ENCODE data around the gene RBM39.
"Not testable (repeated sequence)": the region's sequence is repeated elsewhere in the genome, so short reads cannot be mapped to it uniquely, and the experiment has no call there.

RBM39 gene

DNA sequence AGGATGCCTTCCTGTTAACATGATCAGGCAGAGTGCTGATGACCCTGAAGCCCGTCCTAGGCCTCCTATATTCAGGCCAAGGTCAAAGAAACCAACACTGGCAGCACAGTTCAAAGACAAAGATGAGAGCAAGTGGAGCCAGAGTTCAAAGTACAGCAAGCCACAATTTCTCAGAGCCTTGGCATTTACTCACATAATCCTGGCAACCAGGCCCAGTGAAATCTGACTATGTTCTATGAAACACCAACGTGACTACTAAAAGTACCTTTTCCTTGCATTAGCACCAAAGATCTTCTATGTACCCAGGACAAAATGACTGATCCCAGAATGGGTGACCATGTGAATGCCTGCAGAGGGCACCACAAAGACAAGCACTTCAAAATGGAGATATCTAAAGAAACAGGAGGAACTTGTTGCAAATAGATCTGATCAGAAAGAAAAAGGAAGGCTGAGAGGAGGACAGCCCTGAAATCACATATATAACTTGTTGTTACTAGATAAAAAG lies 46.8 kb downstream of the RBM39 start:
- Histone ChIP-seq H3K4me3 (ENCODE audit: insufficient read depth, low read length, poor library complexity, severe bottlenecking) (no peak overlapping the region), H4K20me1 (ENCODE audit: low read depth, low read length) (no peaks in the 10 kb centered on the region), H3K27me3 (ENCODE audit: low read length) (no peaks in the 10 kb centered on the region), H3K36me3 (ENCODE audit: low read length) (no peaks in the 10 kb centered on the region), H3K4me2 (ENCODE audit: low read depth, low read length, poor library complexity, severe bottlenecking) (no peak overlapping the region), H3K9ac (ENCODE audit: low read length) (no peak overlapping the region), H3K79me2 (ENCODE audit: insufficient read depth, low read length) (peaks cover 26% of the 10 kb centered on the region; the same call in 1 of the 2 replicates), H3F3A (ENCODE audit: insufficient read depth) (peaks cover 20% of the 10 kb centered on the region), H3K9me3 (ENCODE audit: insufficient read depth, low read length) (no peaks in the 10 kb centered on the region), H3K27ac (ENCODE audit: low read depth, low read length) (no peak overlapping the region), H3K9me2 (replicated peaks; ENCODE audit: insufficient read depth, low read length) (no peaks in the 10 kb centered on the region), H2AFZ (ENCODE audit: low read depth, low read length, severe bottlenecking) (no peak overlapping the region)
- TF ChIP-seq, protein P1, sequence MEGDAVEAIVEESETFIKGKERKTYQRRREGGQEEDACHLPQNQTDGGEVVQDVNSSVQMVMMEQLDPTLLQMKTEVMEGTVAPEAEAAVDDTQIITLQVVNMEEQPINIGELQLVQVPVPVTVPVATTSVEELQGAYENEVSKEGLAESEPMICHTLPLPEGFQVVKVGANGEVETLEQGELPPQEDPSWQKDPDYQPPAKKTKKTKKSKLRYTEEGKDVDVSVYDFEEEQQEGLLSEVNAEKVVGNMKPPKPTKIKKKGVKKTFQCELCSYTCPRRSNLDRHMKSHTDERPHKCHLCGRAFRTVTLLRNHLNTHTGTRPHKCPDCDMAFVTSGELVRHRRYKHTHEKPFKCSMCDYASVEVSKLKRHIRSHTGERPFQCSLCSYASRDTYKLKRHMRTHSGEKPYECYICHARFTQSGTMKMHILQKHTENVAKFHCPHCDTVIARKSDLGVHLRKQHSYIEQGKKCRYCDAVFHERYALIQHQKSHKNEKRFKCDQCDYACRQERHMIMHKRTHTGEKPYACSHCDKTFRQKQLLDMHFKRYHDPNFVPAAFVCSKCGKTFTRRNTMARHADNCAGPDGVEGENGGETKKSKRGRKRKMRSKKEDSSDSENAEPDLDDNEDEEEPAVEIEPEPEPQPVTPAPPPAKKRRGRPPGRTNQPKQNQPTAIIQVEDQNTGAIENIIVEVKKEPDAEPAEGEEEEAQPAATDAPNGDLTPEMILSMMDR (IDR thresholded peaks at IDR 0.05; ENCODE audit: insufficient read depth, low read length, poor library complexity, severe bottlenecking), result no peak
- no peak for TF ChIP-seq EZH2phosphoT487 (conservative IDR thresholded peaks at IDR 0.05; ENCODE audit: low read length)

DNA sequence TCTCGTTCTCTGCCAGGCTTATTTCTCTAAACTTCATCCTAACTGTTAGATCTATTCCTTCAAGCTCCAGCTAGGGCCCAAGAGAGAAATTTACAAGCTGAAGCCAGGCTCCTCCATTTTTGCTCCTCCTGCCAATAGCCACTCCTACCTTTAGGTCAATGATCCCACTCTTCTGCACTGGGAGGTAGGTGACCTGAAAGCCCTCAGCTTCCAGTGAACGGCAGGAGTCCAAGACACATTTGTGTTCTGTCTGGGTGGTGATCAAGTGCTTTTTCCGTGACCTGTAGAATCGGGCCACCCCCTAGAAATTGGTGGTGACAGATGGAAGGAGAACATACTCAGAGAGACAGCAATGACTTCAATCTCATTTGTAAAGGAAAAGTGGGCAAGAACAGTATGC lies 51.8 kb downstream of the RBM39 start:
- Histone ChIP-seq H4K20me1 (ENCODE audit: low read depth, low read length) (no peaks in the 10 kb centered on the region), H3K4me2 (ENCODE audit: low read depth, low read length, poor library complexity, severe bottlenecking) (no peak overlapping the region), H3K36me3 (ENCODE audit: low read length) (no peaks in the 10 kb centered on the region), H3K9ac (ENCODE audit: low read length) (no peak overlapping the region), H3K27me3 (ENCODE audit: low read length) (no peaks in the 10 kb centered on the region), H3K9me2 (replicated peaks; ENCODE audit: insufficient read depth, low read length) (no peaks in the 10 kb centered on the region), H3K27ac (ENCODE audit: low read depth, low read length) (no peak overlapping the region), H3K9me3 (ENCODE audit: insufficient read depth, low read length) (no peaks in the 10 kb centered on the region), H3K4me3 (ENCODE audit: insufficient read depth, low read length, poor library complexity, severe bottlenecking) (no peak overlapping the region), H3K79me2 (ENCODE audit: insufficient read depth, low read length) (no peaks in the 10 kb centered on the region), H3F3A (ENCODE audit: insufficient read depth) (no peaks in the 10 kb centered on the region), H2AFZ (ENCODE audit: low read depth, low read length, severe bottlenecking) (no peak overlapping the region)
- TF ChIP-seq, protein P1 (IDR thresholded peaks at IDR 0.05; ENCODE audit: insufficient read depth, low read length, poor library complexity, severe bottlenecking), result no peak
- TF ChIP-seq EZH2phosphoT487 (conservative IDR thresholded peaks at IDR 0.05; ENCODE audit: low read length), result no peak

DNA sequence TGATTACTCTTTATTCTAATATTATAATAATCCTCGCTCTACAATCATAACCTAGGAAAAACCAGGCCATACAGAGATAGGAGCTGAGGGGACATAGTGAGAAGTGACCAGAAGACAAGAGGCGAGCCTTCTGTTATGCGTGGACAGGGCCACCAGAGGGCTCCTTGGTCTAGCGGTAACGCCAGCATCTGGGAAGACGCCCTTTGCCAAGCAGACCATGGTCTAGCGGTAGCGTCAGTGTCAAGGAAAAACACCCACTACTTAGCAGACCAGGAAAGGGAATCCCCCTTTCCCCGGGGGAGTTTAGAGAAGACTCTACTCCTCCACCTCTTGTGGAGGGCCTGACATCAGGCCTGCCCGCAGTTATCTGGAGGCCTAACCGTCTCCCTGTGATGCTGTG lies 55.2 kb downstream of the RBM39 start:
- not testable (repeated sequence) for H3K9me3 ChIP-seq (ENCODE audit: insufficient read depth, low read length); H3K79me2 ChIP-seq (ENCODE audit: insufficient read depth, low read length); H3K27me3 ChIP-seq (ENCODE audit: low read length); H3K36me3 ChIP-seq (ENCODE audit: low read length); H3K27ac ChIP-seq (ENCODE audit: low read depth, low read length); H4K20me1 ChIP-seq (ENCODE audit: low read depth, low read length); H2AFZ ChIP-seq (ENCODE audit: low read depth, low read length, severe bottlenecking); H3K9ac ChIP-seq (ENCODE audit: low read length); H3K4me3 ChIP-seq (ENCODE audit: insufficient read depth, low read length, poor library complexity, severe bottlenecking); H3K9me2 ChIP-seq (replicated peaks; ENCODE audit: insufficient read depth, low read length); H3F3A ChIP-seq (ENCODE audit: insufficient read depth); H3K4me2 ChIP-seq (ENCODE audit: low read depth, low read length, poor library complexity, severe bottlenecking)

DNA sequence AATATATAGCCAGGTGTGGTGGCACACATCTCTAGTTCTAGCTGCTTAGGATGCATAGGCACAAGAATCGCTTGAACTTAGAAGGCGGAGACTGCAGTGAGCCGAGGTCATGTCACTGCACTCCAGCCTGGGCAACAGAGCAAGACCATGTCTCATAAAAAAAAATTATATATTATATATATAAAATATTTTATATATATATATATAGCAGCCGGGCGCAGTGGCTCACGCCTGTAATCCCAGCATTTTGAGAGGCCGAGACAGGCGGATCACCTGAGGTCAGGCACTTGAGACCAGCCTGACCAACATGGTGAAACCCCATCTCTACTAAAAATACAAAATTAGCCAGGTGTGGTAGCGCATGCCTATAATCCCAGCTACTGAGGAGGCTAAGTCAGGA lies 56.7 kb downstream of the RBM39 start:
- not testable (repeated sequence) for H3K4me2 ChIP-seq (ENCODE audit: low read depth, low read length, poor library complexity, severe bottlenecking); H2AFZ ChIP-seq (ENCODE audit: low read depth, low read length, severe bottlenecking); H3K27me3 ChIP-seq (ENCODE audit: low read length); H3K4me3 ChIP-seq (ENCODE audit: insufficient read depth, low read length, poor library complexity, severe bottlenecking); H3K79me2 ChIP-seq (ENCODE audit: insufficient read depth, low read length); H4K20me1 ChIP-seq (ENCODE audit: low read depth, low read length); H3K9me3 ChIP-seq (ENCODE audit: insufficient read depth, low read length); H3K9ac ChIP-seq (ENCODE audit: low read length); H3F3A ChIP-seq (ENCODE audit: insufficient read depth); H3K36me3 ChIP-seq (ENCODE audit: low read length); H3K9me2 ChIP-seq (replicated peaks; ENCODE audit: insufficient read depth, low read length); H3K27ac ChIP-seq (ENCODE audit: low read depth, low read length)

All from SU-DHL-6 (cell line).